GM21717 (cell line): Measurements from ENCODE around the gene FAM83G.

ENCODE experiments used
- ATAC-seq: cut with Tn5 transposase; IDR thresholded peaks from one replicate; pipeline ENCODE4 v1.9.1; 2021; ENCODE audit warnings: mild to moderate bottlenecking, moderate library complexity; ENCODE audit not compliant: unreplicated experiment

FAM83G gene

DNA sequence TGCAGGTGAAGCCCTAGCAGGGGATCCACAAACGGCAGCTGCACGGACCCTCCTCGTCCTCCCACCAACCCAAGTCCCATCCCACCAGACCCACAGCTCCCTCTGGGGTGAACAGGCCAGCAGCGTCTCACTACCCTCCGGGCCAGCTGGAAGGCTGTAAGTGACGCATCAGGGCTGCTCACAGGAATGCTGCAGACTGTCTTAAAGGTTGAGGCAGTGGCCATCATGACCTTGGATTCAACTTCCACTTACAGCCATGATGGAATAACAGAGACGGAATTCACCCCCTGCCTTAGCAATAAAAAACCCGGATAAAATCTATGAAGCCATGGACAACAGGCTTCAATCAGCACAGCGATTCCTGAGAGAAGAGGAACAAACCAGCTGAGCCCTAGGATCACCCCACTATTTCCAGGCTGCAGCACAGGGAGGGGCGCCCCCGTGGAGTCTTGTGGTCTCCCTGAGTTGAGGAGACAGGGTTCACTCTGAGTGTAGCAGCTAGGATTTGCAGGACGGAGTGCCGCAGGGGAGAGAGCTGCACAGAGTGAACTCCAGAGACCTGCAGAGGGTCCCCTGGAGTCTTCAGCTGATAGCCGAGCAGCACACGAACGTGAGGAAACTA, 10.5 kb downstream of the FAM83G start:
- no peak for ATAC-seq

DNA sequence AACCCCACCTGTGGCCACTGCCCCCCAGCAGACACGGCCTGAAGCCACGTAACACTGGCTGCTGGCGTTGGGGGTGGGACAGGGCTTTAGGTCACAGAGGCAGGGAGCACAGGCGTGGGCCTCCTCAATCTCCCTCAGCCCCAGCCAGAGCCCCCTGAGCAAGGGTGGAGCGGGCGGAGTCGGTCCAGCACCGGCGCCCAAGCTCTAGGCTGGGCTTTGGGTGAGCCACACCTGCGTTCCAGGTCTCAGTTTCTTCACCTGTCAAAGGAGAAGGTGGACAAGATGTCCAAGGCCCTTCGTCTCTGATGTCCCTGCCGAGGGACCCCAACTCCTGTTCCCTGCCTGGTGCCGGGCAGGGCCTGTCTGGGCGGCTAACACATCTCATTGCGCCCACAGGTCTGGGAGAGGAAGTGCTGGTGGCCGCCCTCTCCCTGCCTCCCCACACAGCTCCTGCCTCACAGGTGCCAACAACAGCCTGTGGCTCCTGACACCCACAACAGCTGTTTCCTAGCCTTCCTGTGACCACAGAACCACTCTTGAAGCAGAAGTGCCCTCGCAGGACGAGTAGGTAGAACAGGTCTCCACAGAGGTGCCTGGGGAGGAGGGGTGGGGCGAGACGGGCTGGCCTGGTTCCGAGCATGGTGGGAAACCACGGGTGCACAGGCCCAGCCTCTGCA, 12.0 kb downstream of the FAM83G start:
- no peak for ATAC-seq

DNA sequence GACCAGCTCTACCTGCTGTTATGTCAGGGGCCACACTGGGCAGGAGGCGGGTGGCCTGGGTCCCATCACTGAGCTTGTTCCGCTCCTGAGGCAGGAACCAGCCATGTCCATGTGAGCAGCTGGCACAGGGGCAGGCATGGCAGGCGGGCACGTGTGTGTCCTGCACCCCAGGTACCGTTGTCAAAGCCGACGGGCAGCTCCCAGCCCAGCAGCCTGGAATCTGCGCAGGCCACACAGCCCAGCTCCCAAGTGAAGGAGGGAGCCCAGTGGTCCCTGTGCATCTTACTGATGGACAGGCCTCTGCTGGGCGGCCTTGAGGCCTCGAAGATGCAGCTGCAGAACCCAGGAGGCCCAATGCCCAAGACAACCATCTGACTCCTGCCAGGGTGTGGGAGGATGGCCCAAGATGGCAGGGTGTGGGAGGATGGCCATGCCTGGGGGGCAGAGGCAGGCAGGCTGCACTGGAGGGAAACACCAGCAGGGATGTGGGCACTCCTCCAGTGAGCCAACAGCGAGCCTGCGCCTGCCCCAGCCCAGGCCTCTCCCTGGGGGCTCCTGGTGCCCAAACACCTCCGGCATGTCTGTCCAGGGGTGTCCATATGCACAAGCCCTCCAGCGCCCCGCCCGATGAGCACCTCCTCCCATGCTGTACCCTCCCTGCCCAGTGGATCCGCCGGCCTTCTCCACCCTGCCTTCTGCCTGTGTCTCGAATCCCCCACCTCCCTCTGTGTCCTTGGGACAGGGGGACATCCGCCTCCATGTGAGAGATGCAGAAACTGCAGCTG, 12.8 kb downstream of the FAM83G start:
- ATAC-seq = no peak

DNA sequence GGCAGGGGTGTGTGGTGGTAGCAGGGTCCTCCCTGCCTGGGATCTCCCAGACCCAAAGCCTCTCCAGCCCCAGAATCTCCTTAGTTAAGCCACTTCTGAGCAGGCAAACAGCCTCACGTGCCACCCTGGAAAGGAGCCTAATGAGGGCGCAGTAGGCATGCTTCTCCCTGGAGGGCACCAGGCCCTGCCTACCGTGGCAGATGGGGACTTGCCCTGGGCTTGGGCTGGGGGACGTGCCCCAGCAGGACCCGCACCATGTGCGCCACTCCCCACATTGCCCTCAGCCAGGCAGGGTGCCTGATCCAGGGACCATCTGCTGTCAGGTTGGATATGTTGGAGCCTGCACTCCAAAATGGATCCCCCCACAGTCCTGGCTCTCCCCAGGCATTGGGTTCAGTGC, 14.2 kb downstream of the FAM83G start:
- ATAC-seq = no peak

DNA sequence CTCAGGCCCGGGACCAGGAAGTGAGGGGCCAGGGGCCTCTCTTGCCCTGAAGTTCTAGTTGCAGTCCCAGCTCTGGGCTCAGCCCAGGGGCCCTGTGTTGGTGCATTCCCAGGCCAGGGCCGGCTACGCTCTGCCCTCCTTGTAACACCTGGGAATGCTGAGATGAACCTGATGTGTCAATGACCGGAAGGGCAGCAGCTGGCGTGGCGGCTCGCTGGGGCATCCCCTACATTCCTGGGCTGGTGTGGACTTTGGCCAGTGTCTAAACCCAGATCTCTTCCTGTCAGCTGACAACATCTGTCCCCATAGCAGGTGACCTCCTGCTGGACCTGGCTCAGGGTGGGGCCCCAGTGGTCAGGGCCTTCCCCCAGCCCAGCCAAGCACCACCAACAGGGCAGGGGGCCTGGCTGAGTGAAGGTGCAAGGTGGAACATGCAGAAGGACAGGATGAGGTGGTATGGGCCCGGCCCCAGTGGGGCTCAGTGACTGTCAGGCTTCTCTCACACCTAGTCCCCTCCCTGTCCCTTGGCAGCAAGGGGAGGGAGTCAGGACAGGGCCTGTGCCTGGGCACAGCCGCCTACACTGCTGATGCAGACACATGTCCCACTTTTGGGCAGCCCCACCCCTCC, 15.9 kb downstream of the FAM83G start:
- ATAC-seq = no peak

DNA sequence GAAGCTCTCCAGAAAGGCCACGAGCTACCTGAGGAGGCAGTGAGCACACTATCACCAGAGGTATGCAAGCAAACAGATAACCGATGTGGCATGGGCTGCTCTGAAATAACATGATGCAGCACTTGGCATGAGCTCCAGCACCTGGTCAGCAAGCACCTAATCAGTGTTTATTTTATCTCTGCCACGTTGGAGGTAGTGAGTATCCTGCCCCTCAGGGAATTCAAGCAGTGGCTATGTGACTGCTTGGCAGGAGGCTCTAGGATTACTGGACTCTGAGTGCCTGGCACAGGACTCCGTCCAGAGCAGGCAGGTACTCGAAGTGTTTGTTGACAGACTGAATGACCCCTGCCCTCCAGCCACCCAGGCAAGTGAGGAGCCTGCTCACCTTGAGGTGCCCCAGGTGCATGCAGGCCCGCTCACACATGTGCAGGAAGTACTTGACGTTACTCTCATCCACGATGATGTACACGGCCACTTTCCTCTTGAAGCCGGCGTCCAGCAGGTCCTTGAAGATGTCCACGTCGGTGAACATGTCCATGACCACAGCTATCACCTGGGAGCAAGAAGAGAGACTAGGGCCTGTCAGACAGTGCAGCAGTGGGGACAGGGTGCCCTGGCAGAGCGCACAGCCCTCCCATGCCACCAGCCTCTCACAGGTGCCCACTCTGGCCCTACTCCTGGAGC, 16.6 kb downstream of the FAM83G start:
- no peak for ATAC-seq

DNA sequence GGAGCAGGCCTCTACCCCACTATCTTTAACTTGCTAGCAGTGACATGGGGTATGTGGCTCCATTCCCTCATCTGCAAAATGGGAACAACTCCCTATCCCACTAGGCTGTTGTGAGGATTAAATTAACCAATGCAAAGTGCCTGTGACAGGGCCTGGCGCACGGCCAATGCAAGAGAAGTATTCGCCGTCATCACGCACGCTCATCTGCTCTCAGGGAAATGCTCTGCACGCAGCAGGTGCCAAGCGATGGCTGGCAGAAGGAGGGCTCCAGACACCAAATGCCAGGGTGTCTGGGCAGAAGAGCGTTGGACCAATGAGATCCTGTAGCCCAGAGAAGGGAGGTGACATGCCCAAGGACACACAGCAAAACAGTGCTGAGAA, 17.3 kb downstream of the FAM83G start:
- ATAC-seq = no peak

DNA sequence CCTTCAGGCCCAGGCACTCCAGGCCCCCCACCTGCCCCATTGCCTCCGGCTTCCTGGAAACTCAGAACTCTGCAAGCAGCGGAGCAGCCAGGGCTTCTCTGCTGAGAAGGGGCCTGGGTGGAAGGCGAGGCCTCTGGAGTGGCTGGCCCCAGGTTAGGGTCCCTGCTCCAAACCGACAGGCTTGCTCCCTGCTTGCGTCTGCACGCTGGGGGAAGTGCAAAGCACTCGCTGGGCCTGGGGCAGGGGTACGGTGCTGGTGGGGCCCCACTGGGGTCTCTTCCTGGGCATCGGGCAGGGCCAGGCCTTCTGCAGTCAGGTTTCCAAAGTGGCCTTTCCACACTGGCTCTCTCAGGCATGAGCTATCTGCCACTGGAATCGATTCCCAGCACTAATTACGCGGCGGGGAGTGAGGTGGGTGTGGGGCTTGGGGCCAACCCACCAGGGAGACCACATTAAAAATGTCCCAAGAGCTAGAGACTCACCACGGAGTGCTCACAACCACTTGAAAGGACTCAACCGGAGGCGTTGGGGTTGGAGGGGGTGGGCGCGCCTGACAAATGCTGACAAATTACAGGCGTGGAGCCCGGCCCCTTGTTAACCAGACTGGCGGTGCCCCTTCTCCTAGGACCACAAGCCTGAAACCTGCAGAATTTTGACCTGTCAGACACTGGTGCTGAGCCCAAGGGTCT, 17.9 kb downstream of the FAM83G start:
- ATAC-seq = no peak

DNA sequence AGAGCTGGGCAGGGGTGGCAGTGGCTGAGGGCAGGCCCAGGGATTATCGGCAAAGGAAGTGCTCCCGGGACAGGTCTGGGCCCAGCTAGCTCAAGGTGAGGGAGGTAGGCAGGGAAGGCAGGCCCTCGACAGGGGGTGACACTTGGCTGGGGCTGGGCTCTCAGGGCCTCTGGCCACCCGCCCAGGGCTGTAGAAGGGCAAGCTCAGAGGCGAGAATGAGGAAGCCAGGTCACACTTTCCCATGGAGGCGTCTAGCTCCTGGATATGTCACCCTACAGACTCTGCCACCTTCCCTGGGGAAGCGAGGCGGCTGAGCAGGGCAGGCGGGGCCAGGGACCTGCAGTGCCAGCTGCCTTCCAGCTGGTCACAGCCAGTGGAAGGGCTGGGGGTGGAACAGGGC, 19.1 kb downstream of the FAM83G start:
- ATAC-seq = no peak

DNA sequence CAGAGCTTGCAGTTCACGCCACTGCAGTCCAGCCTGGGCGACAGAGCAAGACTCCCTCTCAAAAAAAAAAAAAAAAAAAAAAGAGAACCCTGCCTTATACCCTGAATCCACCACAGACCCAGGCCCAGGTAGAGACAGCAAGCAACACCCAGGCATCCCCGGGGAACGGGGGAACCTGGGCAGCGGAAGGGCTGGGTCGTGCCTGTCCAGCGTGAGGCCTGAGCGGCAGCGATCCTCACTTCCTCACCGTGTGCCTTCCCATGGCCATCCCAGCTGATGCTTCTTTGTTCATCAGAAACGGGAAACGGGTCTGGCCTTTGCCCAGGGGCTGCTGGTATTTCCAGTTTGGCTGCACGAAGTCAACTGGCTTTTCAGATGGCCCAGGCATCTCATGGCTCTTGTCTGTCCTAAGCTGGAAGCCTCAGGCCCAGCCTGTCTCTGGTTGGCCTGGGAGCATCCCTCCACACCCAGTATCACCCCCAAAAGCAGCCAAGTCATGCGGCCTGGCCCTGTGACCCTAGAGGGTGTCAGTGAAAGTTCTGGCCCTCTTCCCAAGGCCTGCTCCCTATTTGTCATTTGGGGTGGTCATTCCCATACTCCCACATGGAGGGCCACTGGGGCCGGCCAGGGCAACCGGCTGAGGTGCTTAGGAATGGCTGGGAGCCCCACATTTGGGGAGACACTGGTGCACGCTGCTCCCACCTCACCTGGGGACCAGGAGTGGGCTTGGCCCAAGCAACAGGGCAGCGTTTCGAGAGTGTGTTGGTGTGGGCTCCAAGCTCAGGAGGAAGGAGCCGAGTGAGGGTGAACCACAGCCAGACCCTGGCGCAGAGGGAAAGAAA, 20.1 kb downstream of the FAM83G start:
- no peak for ATAC-seq

DNA sequence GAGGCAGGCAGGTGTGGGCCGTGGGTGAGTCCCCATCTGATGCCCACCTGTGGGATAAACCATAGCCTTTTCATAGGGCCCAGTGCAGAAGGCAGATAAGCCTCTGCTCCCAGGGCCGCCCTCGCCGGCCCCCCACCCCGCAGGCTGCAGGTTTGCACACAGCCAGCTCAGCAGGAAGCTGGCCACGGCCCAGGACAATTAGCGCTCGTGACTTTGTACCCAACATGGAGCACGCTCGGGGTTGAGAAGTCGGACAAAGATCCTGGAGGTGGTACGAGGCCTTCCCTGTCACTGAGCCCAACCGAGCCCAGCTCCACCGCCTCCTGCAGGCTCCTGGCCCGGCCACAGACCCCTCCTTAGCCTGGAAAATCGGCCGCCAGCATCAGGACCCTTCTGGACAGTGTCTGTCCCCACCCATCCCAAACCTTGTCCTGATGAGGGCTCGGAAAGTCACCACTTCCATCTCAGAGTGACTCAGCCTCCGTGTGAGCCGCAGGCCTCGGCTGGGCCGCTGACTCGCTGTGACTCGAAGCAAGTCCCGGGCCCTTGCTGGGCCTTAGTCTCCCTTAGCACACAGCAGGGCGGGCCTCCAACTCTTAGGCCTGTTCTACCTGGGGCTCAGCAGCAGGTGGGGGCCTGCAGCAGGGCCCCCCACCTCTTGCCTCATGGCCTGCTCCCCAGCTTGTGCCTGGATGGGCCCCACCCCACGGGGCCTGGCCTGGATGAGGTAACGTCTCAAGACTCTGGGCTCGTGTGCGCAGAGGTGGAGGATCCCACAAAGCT, 22.7 kb downstream of the FAM83G start:
- ATAC-seq = no peak

DNA sequence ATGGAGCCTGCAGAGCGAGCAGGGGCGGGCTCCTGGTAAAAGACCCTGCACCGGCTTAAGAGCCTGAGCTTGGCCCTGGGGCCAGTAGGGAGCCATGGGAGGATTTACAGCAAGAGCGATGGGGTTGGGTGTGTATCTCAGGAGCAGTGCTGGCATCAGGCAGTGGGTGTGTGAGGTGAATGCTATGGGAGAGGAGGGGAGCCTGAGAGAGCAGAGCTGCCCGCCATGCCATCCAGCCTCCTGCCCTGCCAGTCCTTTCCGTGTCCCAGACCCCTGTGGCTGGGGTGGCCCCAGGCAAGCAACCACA, 23.3 kb downstream of the FAM83G start:
- no peak for ATAC-seq

DNA sequence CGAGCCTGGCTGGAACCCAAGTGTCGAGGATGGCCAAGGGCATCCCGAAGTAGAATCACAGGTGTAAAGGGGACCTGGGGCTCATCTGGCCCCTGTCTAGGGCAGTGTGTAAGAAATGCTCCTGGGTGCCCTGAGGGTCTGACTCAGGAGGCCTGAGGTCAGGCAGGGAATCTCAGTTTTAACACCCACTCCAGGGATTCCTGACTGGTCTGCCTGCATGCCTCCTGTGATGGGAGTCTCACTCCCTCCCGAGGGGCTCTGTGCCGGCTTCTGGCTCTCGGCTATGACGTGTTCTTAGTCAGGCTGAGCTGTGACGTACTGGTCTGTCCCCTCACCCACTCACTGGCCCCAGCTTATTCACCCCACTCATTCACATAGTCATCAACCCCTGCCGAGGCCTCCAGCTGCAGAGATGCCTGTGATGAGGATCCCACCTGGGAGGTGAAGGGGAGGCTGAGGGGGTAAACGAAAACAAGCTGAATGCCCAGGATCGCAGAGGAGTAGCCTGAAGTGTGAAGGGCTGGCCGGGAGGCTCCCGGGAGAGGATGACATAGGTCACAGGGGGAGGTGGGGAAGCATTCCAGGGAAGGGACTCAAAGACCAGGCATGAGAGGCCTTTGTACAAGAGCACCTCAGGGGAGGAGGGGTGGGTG, 23.8 kb downstream of the FAM83G start:
- ATAC-seq = no peak

DNA sequence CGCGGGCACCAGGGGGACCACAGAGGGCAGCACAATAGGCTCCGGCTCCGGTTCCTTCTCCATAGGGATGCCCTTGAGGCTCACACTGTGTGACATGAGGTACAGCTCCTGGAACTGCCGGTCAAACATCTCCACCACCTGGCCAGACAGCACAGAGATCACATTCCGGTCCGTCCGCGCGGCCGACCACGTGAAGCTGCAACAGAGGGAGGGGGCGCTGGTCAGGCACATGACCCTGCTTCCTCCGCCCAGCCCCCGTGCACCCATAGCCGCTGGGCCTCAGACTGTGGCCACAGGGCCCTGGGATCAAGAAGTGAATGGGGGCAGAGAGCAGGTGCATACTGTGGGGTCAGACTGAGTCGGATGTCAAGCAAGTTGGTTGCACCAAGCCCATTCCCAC, 25.9 kb downstream of the FAM83G start:
- no peak for ATAC-seq

DNA sequence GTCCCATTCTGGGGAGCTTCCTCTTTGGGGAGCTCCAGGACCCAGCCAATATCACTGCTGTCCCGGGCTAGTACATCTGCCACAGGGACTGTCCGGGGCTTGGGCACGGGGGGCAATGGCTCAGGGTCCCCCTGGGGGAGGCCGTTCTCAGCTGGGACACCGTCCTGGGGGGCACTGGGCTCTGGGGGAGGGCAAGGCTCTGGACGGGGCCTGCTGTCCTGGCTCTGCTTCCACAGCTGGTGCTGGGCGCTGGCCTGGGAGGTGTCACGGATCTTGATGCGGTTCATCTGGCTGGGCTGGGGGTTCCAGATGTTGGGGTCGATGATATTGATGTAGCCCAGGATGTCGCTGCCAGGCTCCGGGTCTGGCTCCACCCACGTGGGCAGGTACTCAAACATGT, 26.5 kb downstream of the FAM83G start:
- ATAC-seq = no peak

DNA sequence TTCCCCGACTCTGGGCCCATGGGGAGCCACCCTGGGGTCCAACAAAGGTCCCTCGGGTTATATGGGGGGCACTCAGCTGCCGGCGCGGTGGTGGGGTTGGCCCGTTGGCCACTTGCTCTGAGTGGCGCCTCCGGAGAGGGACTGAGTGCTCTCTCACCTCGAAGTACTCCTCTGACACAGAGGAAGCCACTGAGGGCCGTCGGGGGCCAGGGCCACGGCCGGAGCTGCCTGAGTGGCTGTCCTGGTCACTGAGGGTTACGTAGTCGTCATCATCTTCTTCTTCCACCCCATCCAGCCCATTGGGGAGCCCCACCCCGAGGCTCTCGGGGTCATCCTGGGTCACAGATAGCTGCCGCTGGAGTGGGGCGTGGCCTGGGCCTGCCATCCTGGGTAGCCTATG, 26.9 kb downstream of the FAM83G start:
- ATAC-seq = no peak

DNA sequence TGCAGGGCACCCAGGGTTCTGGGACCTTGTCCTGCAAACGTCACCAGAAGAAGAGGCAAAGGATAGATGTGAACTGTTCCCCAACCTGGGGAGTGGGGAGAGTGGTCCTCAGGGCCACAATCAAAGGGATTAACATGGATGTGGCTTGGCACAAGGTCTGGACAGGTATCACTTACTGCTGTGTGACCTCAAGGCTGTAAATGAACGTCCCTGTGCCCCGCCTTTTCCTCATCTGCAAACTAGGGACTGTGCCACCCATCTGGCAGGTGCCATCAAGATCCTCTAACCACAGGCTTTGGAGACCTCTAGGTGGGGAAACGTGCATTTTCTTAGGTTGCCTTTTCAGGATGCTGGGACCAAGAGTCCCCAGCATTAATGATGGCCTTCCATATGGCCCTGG, 27.5 kb downstream of the FAM83G start:
- no peak for ATAC-seq

DNA sequence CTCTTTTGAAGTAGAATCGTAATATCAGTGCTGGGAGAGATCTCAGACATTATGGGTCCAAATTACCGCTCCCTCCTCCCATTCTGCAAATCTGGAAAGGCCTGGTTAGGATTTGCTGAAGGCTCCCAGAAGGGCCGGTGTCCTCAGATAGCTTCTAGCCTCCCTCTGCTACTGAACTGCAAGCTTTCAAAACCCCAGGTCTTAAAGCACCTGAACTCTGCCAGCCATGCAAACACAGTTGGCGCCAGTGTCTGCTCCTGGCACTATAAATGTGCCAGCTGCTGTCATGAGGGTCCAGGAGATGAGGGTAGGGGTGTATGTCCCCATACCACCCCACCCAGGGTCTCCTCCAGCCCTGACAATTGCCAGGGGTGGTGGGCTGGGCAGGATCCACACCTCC, 28.4 kb downstream of the FAM83G start:
- no peak for ATAC-seq

DNA sequence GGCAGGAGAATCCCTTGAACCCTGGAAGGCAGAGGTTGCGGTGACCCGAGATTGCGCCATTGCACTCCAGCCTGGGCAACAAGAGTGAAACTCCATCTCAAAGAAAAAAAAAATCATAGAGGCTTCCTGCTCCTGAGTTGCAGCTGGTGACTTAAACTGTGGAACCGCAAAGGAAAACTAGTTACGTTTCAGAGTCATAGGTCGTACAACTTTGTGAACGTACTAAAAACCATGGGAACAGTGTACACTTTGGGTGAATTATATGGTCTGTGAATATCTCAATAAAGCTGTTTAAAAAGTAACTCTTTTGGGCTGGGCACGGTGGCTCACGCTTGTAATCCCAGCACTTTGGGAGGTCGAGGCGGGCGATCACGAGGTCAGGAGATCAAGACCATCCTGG, 29.0 kb downstream of the FAM83G start:
- ATAC-seq = no peak
